ENCODE measurements around the gene USP3. TPM values are rescaled to one million over a fixed set of nuclear protein-coding genes. Genes with fewer than 3 reads are reported as not detected.

The USP3 gene
- total RNA-seq, 1 donor from 2014 or later, result 46.3 TPM

DNA sequence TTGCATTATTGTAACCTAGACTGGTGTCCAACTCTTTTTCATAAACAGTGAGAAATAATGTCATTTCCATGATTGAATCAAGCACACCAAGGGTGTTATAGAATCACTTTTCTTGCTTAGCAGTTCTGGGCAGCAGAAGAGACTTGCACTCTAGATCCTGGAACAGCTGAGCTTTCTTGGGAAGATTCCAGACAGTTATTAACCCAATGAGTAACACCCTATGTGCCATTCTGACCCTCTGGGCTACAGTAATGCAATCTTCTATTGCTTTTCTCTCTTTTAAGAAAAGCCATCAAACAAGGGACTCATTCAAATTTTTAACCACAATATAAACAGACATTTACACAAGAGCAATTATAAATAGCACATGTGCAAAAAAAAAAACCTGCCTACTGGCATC lies 39.3 kb upstream of the USP3 start:
- H3K4me3 ChIP-seq (ENCODE audit: low read depth, low read length), result no peak overlapping the region
- H3K36me3 ChIP-seq (ENCODE audit: control insufficient read depth, insufficient read depth, low read length), result no peaks in the 10 kb centered on the region
- TF ChIP-seq, protein P1, sequence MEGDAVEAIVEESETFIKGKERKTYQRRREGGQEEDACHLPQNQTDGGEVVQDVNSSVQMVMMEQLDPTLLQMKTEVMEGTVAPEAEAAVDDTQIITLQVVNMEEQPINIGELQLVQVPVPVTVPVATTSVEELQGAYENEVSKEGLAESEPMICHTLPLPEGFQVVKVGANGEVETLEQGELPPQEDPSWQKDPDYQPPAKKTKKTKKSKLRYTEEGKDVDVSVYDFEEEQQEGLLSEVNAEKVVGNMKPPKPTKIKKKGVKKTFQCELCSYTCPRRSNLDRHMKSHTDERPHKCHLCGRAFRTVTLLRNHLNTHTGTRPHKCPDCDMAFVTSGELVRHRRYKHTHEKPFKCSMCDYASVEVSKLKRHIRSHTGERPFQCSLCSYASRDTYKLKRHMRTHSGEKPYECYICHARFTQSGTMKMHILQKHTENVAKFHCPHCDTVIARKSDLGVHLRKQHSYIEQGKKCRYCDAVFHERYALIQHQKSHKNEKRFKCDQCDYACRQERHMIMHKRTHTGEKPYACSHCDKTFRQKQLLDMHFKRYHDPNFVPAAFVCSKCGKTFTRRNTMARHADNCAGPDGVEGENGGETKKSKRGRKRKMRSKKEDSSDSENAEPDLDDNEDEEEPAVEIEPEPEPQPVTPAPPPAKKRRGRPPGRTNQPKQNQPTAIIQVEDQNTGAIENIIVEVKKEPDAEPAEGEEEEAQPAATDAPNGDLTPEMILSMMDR (IDR thresholded peaks at IDR 0.05; ENCODE audit: insufficient read depth, low read length, poor library complexity, severe bottlenecking), result no peak
- no peak for DNase-seq (ENCODE audit: low read depth)
- no peaks in the 10 kb centered on the region for H3K27me3 ChIP-seq (ENCODE audit: control insufficient read depth, insufficient read depth, low read length)

DNA sequence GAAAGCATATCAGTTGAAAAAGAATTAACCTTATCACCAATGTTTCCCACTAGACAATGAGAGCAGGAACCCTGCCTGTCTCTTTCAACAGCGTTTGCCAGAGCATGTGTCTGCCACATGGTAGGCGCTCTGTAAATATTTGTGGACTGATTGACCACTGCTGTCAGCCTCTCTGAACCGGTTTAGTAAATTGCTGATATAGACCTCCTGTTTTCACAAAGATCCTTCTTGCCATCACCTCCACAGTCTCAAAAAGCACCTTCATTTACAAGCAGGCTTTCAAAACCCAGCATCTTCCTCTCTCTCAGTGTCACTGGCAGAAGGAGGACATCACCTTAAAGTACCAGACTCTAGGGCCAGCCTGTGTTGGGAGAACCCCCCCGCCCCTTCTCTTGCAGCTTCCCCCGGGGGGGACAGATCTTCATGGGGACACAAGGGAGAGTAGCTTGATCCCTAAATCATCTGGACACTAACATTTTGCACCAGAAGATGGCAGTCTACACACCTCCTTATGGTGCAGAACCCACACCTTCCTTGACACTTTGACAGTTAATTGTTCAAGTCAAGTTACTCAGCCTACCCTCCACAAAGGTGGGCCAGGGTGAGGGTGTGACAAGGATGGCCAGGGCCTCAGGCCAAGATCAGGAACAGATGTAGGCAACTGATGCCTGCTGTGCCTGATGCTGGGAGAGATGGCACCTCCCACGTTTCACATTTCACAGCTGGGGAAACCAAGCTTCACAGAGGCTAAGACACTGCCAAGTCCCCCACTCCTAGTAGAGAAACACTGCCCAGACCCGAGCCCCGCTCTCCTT lies 37.8 kb upstream of the USP3 start:
- H3K27me3 ChIP-seq (ENCODE audit: control insufficient read depth, insufficient read depth, low read length), result no peaks in the 10 kb centered on the region
- TF ChIP-seq, protein P1 (IDR thresholded peaks at IDR 0.05; ENCODE audit: insufficient read depth, low read length, poor library complexity, severe bottlenecking), result peak; percentile 65
- no peaks in the 10 kb centered on the region for H3K36me3 ChIP-seq (ENCODE audit: control insufficient read depth, insufficient read depth, low read length)
- no peak for DNase-seq (ENCODE audit: low read depth)
- H3K4me3 ChIP-seq (ENCODE audit: low read depth, low read length), result no peak overlapping the region

DNA sequence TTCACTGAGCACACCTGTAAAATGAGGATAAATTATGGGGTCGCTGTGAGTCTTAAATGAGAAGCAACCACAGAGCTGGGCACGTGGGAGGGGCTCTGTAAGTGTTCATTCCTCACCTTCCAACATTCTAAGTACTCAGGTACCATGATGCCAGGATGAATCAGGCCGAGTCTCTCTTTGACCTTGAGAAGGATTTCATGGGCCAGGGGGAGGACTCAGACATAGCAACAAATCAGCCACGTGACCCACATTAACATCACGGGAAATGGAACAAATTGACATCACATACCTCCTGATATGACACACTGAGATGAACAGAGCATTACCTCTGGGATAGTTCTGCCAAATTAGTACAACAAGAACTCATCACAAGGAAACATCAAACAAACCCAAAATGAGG lies 35.2 kb upstream of the USP3 start:
- Histone ChIP-seq H3K4me3 (ENCODE audit: low read depth, low read length) (no peak overlapping the region), H3K36me3 (ENCODE audit: control insufficient read depth, insufficient read depth, low read length) (no peaks in the 10 kb centered on the region), H3K27me3 (ENCODE audit: control insufficient read depth, insufficient read depth, low read length) (no peaks in the 10 kb centered on the region)
- DNase-seq (ENCODE audit: low read depth), result no peak
- TF ChIP-seq, protein P1 (IDR thresholded peaks at IDR 0.05; ENCODE audit: insufficient read depth, low read length, poor library complexity, severe bottlenecking), result no peak

DNA sequence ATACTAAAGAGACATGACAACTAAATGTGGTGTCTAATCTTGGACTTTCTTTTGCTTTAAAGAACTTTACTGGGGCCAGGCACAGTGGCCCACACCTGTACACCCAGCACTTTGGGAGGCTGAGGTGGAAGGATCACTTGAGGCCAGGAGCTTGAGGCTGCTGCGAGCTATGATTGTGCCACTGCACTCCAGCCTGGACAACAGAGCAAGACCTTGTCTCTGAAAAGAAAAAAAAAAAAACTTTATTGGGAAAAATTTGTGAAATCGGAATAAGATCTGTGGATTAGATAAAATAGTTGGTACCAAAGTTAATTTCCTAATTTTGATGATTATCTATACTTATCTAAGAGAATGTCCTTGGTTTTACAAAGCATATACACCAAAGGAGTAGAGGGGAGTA lies 34.4 kb upstream of the USP3 start:
- no peak overlapping the region for H3K4me3 ChIP-seq (ENCODE audit: low read depth, low read length)
- H3K36me3 ChIP-seq (ENCODE audit: control insufficient read depth, insufficient read depth, low read length), result no peaks in the 10 kb centered on the region
- no peak for DNase-seq (ENCODE audit: low read depth)
- no peaks in the 10 kb centered on the region for H3K27me3 ChIP-seq (ENCODE audit: control insufficient read depth, insufficient read depth, low read length)
- TF ChIP-seq, protein P1 (IDR thresholded peaks at IDR 0.05; ENCODE audit: insufficient read depth, low read length, poor library complexity, severe bottlenecking), result no peak

DNA sequence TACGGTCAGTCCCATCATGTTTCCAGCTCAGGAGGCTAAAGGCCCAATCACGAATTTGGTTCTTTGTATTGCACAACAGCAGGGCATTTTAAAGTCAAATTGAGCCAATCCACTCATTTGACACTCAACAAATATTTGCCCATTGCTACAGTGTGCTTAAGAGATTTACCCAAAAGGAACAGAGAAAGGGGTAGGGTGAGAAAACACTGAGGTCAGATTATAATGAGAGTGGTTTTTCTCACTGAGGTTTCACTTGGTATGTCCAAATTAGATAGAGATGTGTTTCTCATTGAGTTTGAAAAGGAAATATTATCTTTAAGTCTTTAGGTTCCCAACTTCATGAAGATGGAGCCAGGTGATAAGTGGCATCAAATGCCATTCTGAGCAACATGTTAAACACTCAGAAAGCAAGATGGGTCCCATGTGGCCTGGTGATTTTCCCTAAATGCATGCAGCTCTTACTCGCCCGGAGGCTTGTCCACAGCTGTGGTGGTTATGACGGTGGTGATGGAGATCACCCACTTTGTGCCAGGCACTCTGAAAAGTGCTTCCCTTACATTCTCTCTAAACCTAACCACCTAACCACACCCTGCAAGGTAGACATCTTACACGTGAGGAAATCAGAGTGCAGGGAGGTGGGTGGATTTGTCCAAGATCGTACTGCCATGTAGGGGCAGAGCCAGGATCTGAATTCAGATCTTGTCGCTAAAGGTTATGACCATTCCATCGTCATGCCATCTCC lies 31.2 kb upstream of the USP3 start:
- no peaks in the 10 kb centered on the region for H3K36me3 ChIP-seq (ENCODE audit: control insufficient read depth, insufficient read depth, low read length)
- TF ChIP-seq, protein P1 (IDR thresholded peaks at IDR 0.05; ENCODE audit: insufficient read depth, low read length, poor library complexity, severe bottlenecking), result no peak
- no peaks in the 10 kb centered on the region for H3K27me3 ChIP-seq (ENCODE audit: control insufficient read depth, insufficient read depth, low read length)
- DNase-seq (ENCODE audit: low read depth), result no peak
- H3K4me3 ChIP-seq (ENCODE audit: low read depth, low read length), result no peak overlapping the region
